Fibroblast of villous mesenchyme (primary cell): ENCODE measurements around the gene ZNF165. TPM values are rescaled to one million over a fixed set of nuclear protein-coding genes. Genes with fewer than 3 reads are reported as not detected.
"Not testable (repeated sequence)": the region's sequence is repeated elsewhere in the genome, so short reads cannot be mapped to it uniquely, and the experiment has no call there.

Source experiments
- DNase-seq: peaks from one replicate; pipeline ENCODE4 v3.0.0-alpha.2; 2010; ENCODE audit warnings: low read depth
- H3K4me3 ChIP-seq: 2 replicates; pipeline ENCODE4 v1.5.1; 2011; ENCODE audit warnings: low read depth, mild to moderate bottlenecking, low read length
- total RNA-seq: library from RNA; depleted of rRNA; stranded (reverse); fragments of >200 nt; gene quantifications from 2 replicates; pipeline ENCODE4 v1.2.3, GENCODE V29; 2012
- TF ChIP-seq, protein P1 (sequence below): IDR thresholded peaks from 2 replicates; pipeline ENCODE4 v1.5.1; 2012; ENCODE audit warnings: low read depth, mild to moderate bottlenecking, low read length; ENCODE audit not compliant: insufficient read depth

The ZNF165 gene
- total RNA-seq, 1 donor, result 0.86 TPM

DNA sequence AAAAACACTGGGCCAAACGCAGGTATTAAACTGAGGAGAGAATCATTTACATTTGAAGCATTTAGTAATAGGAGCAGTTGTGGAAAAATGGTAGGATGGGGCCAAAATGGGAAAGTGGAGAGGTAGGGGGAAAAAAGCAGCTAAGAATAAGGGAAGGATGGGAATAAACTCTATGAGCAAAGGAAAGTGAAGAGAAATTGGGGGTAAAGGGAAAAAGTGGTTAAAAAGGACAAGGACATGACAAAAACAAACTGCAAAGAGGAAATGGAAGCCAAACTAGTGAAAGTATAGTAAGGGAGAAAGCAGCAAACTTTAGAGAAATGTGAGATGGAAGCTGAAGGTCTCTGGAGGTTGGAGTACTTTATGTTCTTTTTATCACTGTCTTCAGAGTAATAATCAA, 37.8 kb downstream of the ZNF165 start:
- TF ChIP-seq, protein P1, sequence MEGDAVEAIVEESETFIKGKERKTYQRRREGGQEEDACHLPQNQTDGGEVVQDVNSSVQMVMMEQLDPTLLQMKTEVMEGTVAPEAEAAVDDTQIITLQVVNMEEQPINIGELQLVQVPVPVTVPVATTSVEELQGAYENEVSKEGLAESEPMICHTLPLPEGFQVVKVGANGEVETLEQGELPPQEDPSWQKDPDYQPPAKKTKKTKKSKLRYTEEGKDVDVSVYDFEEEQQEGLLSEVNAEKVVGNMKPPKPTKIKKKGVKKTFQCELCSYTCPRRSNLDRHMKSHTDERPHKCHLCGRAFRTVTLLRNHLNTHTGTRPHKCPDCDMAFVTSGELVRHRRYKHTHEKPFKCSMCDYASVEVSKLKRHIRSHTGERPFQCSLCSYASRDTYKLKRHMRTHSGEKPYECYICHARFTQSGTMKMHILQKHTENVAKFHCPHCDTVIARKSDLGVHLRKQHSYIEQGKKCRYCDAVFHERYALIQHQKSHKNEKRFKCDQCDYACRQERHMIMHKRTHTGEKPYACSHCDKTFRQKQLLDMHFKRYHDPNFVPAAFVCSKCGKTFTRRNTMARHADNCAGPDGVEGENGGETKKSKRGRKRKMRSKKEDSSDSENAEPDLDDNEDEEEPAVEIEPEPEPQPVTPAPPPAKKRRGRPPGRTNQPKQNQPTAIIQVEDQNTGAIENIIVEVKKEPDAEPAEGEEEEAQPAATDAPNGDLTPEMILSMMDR, result no peak
- no peak overlapping the region for H3K4me3 ChIP-seq
- no peak for DNase-seq

GRCh38 chr6:28121876-28122275, 41.5 kb downstream of the ZNF165 start:
- TF ChIP-seq, protein P1, result no peak
- no peak for DNase-seq
- no peak overlapping the region for H3K4me3 ChIP-seq

DNA sequence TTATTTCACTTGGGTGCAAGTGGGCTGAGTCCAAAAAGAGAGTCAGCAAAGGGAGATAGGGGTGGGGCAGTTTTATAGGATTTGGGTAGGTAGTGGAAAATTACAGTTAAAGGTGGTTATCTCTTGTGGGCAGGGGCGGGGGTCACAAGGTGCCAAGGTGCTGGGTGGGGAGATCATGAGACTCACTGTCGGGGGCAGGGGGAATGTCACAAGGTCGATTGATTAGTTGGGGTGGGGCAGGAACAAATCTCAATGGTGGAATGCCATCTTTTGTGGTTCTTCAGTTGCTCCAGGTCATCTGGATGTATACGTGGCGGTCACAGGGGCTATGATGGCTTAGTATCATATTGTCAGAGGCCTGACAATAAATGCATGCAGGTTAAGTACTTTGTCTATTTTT, 41.9 kb downstream of the ZNF165 start:
- DNase-seq, H3K4me3 ChIP-seq: not testable (repeated sequence)

DNA sequence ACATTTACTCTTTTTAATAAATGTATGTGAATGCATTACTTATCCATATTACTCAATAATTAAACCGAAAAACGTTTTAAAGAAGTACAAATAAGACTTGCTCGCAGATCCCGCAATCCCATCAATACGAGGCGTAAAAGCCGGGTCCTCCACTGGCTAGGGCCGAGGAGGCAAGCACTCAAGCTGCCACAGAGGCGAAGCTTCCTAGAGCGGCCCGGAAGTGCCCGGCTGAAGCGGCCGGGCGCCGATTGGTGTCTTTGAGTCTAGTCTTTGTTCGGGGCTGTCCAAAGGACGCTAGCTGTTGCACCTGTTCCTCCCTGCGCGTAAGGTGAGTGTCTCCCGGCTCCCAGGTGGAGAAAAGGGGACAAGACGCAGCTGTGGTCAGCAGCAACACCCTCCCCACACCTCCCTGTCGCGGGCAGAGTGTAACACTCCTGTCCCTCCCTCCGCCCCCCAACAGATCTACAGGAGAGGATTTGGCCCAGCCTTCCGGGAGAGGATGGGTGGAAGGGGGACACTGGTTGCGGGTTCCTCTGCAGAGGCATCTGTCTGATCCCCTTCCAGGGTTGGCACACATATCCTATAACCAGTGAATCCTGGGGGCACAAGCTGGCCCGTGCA, 44.1 kb downstream of the ZNF165 start, which contains the start of gene ZSCAN16:
Gene ZSCAN16 (plus strand): TSS at position 260 of the 621 bp plus-strand sequence. CDS start 835 bp downstream, outside the sequence.
- DNase-seq, result peak; percentile 77
- TF ChIP-seq, protein P1, result no peak
- peak within 1 kb of the TSS; percentile 74 for H3K4me3 ChIP-seq

- H3K4me3 ChIP-seq, result peak overlapping the region; percentile 74
- no peak for DNase-seq
- TF ChIP-seq, protein P1, result no peak
These were observed 44.6 kb downstream of the ZNF165 start for GRCh38 chr6:28124971-28125353.

GRCh38 chr6:28125401-28125800, 45.0 kb downstream of the ZNF165 start:
- no peak for DNase-seq
- TF ChIP-seq, protein P1, result no peak
- no peak overlapping the region for H3K4me3 ChIP-seq

GRCh38 chr6:28134015-28134414, 53.6 kb downstream of the ZNF165 start:
- peak; percentile 45 for DNase-seq
- no peak overlapping the region for H3K4me3 ChIP-seq
- TF ChIP-seq, protein P1, result peak; percentile 56
